Skeletal muscle cell (primary cell): ENCODE results near the gene ARID1B.
A peak's percentile ranks its signal among the peaks of the same experiment; 100 is the strongest.

Experiments
- DNase-seq: peaks from one replicate; pipeline ENCODE4 v3.0.0-alpha.2; 2010; ENCODE audit warnings: low read depth
- H3K4me3 ChIP-seq: 2 replicates; pipeline ENCODE4 v1.5.1; 2011; ENCODE audit warnings: low read depth, mild to moderate bottlenecking, control low read depth, low read length, moderate library complexity

Gene ARID1B

DNA sequence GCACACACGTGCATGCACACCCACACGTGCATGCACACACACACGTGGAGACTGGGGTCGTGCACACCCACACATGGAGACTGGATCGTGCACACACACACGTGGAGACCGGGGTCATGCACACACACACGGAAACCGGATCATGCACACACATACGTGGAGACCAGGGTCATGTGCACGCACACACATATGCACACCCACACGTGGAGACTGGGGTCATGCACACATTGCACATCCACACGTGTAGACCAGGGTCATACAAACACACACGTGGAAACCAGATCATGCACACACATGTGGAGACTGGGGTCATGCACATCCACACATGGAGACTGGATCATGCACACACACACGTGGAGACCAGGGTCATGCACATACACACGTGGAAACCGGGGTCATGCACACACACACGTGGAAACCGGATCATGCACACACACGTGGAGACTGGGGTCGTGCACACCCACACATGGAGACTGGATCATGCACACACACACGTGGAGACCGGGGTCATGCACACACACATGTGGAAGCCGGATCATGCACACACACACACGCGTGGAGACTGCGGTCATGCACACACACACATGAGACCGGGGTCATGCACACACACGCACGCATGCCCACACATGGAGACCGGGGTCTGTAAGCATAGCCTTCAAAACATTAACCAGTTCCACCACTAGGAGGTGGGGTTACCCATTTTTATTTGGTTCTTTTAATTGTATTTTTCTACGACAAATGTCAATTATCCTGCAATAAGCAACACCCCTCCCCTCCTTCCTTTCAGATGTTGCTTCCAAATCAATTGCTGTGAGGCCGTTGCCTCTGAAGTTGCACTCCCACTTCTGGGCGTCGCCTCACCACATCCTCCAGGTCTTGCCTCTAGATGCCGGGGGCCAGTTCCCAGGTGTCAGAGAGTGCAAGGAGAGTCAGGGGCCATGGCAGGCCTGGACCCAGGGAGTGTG is 450.3 kb downstream of the ARID1B start:
- DNase-seq, result no peak

DNA sequence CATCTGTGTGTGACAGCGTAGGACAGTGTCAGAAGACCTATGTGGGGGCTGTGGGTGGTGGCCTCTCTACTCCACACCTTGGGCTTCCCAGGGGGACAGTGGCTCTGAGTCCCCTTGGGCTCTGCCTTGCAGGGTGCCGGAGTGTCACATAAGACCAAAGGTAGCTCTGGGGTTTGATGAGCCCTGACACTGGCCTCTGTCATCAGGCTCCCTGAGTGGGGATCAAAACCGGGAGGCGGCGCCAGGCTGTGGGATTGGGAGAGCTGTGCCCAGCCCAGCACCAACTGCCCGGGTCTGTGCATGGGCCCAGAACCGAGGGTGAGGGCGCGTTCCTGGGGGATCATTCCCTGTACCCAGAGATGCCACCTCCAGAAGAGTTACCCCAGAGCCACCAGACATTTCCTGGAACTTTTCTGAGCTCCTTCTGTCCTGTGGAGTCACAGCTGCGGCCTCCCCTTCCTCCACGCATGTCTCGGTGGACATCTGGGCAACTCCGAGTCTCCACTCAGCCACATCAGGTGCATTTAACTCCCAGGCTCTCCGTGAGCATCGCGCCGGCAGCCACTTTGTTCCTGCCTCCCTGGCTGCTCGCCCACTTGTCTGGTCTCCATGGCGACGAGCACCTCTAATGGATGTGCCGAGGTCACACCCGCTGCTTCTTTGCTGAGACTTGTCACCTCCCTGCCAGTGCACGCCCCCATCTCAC is 451.4 kb downstream of the ARID1B start:
- no peak for DNase-seq
- H3K4me3 ChIP-seq, result no peak overlapping the region

More for the DNA sequence above, 450.3 kb downstream of the ARID1B start:
- no peak overlapping the region for H3K4me3 ChIP-seq

- DNase-seq, result no peak
- no peak overlapping the region for H3K4me3 ChIP-seq
Measured at GRCh38 chr6:157229132-157229618, 452.0 kb downstream of the ARID1B start.

- no peak overlapping the region for H3K4me3 ChIP-seq
Measured at GRCh38 chr6:157229713-157230112, 452.5 kb downstream of the ARID1B start.

DNA sequence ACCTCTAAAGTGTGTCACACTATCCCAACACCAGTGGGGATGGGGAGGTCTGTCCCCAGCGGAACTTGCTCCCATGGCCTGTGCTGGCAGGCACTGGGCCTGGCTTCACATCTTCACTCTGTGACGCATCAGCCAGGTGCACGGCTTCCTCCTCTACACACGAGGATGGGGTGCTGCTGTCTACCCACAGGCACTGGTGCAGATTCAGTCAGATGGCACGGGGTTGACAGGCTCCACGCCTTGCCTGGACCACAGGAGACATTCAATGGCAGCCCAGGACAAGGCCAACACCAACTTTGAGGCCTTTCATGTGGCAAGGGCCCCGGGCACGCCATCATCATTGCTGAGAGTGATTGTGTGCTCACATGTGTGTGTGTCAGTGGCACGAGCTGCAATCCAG is 453.7 kb downstream of the ARID1B start:
- H3K4me3 ChIP-seq, result no peak overlapping the region
- no peak for DNase-seq

More at GRCh38 chr6:157229713-157230112, 452.5 kb downstream of the ARID1B start:
- DNase-seq, result no peak

DNA sequence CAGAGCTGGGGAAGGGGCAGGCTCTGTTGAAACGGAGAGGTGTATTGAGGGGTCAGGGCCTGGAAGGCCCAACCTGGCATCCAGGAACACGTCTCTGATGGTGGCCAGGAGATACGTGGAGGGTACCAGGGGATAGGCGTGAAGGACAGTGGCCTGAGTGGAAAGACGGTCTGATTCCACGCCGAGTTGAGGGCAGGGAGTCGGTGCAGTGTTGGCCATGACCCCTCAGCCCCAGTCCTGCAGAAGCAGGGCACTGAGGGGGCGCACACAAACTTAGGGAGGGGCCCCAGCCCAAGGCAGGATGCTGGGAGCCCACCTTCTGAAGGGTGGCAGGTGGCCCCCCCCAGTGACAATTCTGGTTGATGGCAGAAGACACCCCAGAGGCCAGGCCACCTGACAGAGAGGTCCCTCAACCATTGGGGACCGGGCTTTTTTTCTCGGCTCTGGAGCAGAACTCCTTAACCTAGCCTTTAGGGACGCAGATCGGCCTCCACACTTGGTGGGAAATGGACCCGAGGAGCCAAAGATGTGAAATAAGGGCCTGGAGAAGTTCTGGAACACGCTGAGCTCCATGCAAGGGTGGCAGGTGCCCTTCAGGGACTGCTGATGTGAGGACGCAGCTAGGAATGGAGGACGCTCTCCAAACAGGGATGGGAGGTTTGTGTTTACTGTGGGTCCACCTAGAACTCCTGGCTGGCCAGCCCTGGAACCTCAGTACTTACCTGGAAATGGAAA is 455.1 kb downstream of the ARID1B start:
- no peak overlapping the region for H3K4me3 ChIP-seq
- DNase-seq, result no peak

GRCh38 chr6:157233156-157233555 is 456.0 kb downstream of the ARID1B start:
- DNase-seq, result no peak
- no peak overlapping the region for H3K4me3 ChIP-seq

GRCh38 chr6:157233686-157234085 is 456.5 kb downstream of the ARID1B start:
- H3K4me3 ChIP-seq, result no peak overlapping the region
- no peak for DNase-seq

- no peak for DNase-seq
- H3K4me3 ChIP-seq, result peak overlapping the region; percentile 47
Measured at GRCh38 chr6:157235600-157236039, 458.4 kb downstream of the ARID1B start.

DNA sequence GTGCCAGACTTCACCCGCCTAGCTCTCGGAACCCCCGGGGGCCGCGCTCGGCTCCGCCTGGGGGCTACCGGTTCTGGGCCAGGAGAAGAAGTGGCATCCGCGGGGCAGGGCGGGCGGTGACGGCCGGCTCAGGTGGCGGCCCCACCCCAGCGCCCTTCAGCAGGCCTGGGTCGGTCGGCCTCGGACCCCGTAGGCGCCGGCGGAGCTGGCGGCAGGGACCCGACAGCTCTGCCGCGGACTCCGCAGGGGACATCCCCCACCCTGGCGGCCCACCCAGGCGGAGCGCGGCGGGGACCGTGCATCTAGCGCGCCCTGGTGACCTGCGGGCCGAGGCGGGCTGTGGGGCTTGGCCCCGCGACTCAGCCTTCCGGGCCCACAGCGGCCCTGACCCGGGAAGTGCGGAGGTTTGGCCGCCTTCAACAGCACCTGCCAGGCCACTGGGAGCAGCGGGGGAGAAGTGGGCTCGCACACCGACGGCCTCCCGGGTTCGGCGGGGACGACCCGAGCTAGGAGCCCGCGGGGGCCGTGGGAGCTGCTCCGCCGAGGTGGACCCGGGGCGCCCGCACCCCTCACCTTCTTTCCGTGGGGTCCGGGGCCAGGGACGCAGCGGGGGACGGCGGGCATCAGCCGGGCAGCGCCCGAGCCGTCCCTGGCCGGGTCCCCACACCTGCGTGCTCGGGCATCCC is 459.0 kb downstream of the ARID1B start:
- peak overlapping the region; percentile 47 for H3K4me3 ChIP-seq
- no peak for DNase-seq

DNA sequence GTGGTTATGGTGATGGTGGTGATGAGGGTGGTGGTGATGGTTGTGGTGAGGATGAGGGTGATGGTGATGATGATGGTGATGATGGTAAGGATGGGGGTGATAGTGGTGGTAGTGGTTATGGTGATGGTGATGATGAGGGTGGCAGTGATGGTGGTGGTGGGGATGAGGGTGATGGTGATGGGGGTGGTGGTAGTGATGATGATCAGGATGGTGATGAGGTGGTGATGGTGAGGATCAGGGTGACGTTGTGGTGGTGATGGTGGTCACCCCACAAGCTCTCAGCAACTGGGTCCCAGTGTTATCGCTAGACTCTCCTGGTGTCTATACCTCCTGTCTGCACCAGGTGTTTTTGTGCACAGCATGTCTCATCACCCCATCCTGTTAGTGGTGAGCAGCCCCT is 461.2 kb downstream of the ARID1B start:
- H3K4me3 ChIP-seq, result no peak overlapping the region
- no peak for DNase-seq

DNA sequence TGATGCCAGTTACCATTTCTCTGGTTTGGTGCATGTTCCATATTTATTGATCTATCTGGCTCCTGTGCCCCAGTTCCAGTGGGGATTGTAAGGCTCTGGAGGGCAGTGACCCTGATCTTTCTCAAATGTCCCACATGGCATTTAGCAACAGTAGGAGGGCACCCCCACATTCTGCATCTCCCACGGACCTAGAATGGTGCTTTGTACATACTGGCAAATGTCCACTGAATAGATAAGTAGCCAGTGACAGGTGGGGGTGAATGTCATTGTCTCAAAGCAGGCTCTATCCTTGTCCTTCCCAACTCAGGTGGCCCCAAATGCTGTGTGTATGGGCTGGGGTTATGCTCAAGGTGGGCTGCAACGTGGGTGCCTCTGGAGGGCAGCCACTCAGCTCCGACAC is 462.0 kb downstream of the ARID1B start:
- no peak for DNase-seq
- no peak overlapping the region for H3K4me3 ChIP-seq

- no peak overlapping the region for H3K4me3 ChIP-seq
- no peak for DNase-seq
Measured at GRCh38 chr6:157239671-157240058, 462.5 kb downstream of the ARID1B start.

GRCh38 chr6:157240059-157240959 is 463.1 kb downstream of the ARID1B start:
- peak overlapping the region; percentile 25 for H3K4me3 ChIP-seq
- peak; percentile 72 for DNase-seq

GRCh38 chr6:157240960-157241311 is 463.8 kb downstream of the ARID1B start:
- no peak overlapping the region for H3K4me3 ChIP-seq
- DNase-seq, result no peak

- DNase-seq, result no peak
- no peak overlapping the region for H3K4me3 ChIP-seq
Measured at GRCh38 chr6:157242791-157243190, 465.6 kb downstream of the ARID1B start.

- DNase-seq, result peak; percentile 85
- H3K4me3 ChIP-seq, result no peak overlapping the region
Measured at GRCh38 chr6:157244175-157244574, 467.0 kb downstream of the ARID1B start.

- H3K4me3 ChIP-seq, result no peak overlapping the region
- DNase-seq, result no peak
Measured at GRCh38 chr6:157244780-157245179, 467.6 kb downstream of the ARID1B start.
